Activated T-cell treated with anti-CD3 and anti-CD28 coated beads for 4 hours (primary cell): ENCODE results near the gene NOP53.
"Not testable (repeated sequence)": the region's sequence is repeated elsewhere in the genome, so short reads cannot be mapped to it uniquely, and the experiment has no call there.

Experiments
- DNase-seq: peaks from one replicate; pipeline ENCODE4 v3.0.0-alpha.2; 2020

The NOP53 gene

DNA sequence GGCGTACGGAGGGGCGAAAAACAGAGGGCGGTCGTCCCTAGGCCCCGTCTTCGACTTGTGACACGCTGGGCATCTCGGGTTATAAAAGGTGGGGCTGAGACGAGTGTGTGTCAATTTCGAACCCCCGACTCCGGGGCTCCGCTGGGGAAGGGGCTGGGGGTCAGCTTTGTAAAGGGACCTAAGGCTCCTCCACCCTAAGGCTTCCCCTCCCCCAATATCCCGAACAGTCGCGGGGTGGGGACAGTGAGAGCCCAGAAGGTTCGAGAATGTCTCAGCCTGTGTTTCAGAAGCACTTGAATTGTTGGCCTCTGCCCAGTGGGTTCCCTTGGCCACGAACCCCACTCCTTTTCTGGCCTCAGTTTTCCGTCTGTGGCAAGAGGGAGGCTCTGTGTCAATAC lies 33.6 kb downstream of the NOP53 start:
- peak; percentile 9 for DNase-seq

DNA sequence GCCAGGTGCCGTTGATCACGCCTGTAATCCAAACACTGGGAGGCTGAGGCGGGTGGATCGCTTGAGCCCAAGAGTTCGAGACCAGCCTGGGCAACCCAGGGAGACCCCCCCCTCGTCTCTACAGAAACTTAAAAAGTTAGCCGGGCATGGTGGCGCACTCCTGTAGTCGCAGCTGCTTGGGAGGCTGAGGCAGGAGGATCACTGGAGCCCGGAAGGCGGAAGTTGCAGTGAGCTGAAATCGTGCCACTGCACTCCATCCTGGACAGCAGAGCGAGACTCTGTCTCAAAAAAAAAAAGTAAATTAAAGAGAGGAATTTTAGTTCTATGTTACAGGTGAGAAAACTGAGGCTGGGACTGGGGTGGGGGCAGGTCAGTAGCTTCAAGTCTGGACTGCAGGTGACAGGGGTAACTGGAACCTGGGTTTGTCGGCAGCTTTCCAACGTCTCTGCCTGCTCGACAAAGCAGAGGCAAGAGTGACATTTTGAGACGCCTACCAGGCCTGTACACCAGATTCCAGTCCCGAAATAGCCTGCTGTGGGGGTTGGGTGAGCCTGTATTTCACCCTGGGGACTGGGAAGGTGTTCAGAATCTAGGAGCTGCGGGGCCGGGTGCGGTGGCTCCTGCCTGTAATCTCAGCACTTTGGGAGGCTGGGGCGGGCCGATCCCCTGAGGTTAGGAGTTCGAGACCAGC lies 34.3 kb downstream of the NOP53 start:
- no peak for DNase-seq

GRCh38 chr19:47780215-47780551 lies 34.8 kb downstream of the NOP53 start:
- no peak for DNase-seq

DNA sequence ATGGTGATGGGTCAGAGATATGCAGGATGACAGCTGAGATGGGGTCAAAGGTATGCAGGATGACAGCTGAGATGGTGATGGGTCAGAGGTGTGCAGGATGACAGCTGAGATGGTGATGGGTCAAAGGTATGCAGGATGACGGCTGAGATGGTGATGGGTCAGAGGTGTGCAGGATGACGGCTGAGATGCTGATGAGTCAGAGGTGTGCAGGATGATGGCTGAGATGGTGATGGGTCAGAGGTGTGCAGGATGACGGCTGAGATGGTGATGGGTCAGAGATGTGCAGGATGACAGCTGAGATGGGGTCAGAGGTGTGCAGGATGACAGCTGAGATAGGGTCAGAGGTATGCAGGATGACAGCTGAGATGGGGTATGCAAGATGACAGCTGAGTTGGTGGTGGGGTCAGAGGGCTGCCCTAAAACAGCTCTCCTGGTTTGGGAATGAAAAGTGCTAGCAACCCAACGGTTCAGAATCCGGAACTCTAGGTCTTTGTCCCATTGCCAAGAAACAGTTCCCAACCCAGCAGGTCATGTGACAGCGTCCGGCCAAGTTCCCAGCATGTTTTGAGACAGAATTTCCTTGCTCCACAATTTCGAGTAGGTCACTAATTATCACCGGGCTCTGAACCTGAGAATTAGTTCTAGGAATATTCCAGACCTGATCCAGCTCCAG lies 36.4 kb downstream of the NOP53 start:
- no peak for DNase-seq

GRCh38 chr19:47786566-47786965 lies 41.2 kb downstream of the NOP53 start:
- DNase-seq, result no peak

DNA sequence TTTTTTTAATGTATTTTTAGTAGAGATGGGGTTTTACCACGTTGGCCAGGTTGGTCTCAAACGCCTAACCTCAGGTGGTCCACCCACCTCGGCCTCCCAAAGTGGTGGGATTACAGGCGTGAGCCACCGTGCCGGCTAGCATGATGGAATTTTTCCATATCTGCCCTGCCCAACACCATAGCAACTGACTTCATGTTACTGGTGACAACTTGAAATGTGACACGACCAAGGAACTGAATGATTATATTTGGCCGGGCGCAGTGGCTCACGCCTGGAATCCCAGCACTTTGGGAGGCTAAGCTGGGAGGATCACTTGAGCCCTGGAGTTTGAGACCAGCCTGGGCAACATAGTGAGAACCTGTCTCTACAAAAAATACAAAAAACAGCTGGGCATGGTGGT lies 42.0 kb downstream of the NOP53 start:
- not testable (repeated sequence) for DNase-seq

- DNase-seq, result not testable (repeated sequence)
Observed at GRCh38 chr19:47789811-47790210, 44.5 kb downstream of the NOP53 start.

DNA sequence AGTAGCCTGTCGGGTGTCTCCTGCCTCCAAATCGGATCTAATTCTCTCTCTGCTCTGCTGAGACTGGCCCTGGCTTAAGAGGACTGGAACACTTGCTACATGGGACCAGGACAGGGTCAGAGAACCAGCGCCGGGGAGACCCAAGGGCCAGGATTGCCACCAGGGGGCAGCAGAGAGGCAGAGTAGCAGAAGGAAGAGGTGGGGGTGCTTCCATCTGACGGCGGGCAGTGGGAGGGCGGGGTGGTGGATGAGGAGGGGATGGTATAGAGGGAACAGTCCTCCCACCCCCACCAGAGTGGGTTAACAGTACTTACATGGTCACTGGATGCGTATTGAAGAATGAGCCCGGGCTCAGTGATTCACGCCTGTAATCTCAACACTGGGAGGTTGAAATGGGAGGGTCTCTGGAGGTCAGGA lies 45.1 kb downstream of the NOP53 start:
- DNase-seq, result peak; percentile 87

- DNase-seq, result no peak
Observed at GRCh38 chr19:47792616-47793015, 47.3 kb downstream of the NOP53 start.

GRCh38 chr19:47794526-47794925 lies 49.2 kb downstream of the NOP53 start:
- no peak for DNase-seq

DNA sequence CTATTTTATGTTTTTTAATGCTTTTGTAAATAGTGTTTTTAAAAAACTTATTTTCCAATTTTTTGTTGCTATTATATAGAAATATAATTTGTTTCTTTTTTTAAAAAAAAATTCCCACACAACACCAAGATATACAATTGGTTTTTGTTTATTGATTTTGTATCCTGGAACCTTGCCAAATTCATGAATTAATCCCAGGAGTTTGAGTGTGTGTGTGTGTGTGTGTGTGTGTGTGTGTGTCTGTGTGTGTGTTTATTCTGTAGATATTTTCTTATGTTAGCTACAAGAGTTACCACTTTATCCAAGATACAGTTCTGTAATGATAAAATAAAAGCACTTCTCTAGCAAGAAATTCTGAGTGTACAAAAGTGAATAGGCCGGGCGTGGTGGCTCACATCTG lies 51.4 kb downstream of the NOP53 start:
- DNase-seq, result no peak

- no peak for DNase-seq
Observed at GRCh38 chr19:47797996-47798903, 52.9 kb downstream of the NOP53 start.

- DNase-seq, result no peak
Observed at GRCh38 chr19:47798904-47799266, 53.5 kb downstream of the NOP53 start.

DNA sequence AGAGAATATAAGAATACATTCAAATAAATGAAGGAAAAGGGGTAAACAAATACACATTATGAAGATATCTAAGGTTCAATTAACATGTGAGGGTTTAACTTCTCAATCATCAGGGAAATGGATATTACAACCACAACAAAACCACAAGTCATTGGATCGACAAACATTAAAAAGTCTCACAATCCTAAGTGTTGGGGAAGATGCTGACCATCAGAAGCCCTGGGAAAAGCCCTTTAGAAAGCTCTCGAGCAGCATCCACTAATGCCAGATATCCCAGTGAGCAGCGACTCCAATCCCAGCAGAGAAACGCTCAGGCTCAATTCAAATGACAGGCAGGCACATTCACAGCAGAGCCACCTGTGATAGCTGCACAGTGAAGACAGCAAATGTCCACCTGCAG lies 55.9 kb downstream of the NOP53 start:
- DNase-seq, result no peak

GRCh38 chr19:47802521-47803043 lies 57.2 kb downstream of the NOP53 start:
- DNase-seq, result no peak

DNA sequence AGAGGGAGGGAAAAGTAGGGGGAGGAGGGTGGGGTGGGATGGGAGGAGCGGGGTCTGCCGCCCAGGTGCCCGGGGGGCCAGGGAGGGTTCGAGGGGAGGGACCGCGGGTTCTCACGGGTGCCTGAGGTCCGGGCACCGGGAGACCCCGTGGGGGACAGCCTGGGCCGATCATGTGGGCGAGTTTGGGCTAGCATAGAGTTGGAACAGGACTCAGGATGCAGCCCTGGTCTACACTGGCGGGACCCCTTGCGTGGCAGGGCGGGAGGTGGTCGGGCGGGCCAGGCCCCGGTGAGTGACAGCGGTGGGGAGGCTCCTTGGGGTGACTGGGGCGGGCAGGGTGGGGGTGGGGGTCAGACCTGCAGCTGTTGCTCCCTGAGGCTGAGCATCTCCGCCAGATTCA lies 57.8 kb downstream of the NOP53 start:
- DNase-seq, result not testable (repeated sequence)

GRCh38 chr19:47803671-47804070 lies 58.3 kb downstream of the NOP53 start:
- DNase-seq, result not testable (repeated sequence)

GRCh38 chr19:47804451-47804850 lies 59.1 kb downstream of the NOP53 start, which contains the start of gene TPRX1:
Gene TPRX1 (minus strand): TSS chr19:47804551. CDS start chr19:47804539, 12 bp downstream.
- DNase-seq, result not testable (repeated sequence)

DNA sequence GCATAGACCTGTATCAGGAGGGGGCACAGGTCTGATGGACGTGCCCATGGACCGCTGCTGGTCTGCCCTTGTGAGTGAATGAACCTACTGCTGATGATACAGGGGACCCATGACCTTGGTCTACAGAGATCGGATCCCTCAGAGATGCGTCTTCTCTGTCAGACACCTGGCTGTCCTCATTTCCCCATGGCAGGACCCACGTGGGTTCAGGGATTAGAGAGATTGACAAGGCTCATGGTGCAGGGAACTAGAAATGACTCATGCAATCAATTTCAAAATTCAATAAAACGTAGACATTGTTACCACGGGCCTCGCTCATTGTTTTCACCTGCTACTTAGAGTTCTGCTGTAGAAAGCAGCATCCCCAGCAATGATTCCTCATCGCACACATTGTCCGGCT lies 60.0 kb downstream of the NOP53 start:
- DNase-seq, result no peak

- DNase-seq, result no peak
Observed at GRCh38 chr19:47806435-47806834, 61.1 kb downstream of the NOP53 start.
